ENCODE data around the gene TOB2. TPM values are rescaled to one million over a fixed set of nuclear protein-coding genes. Genes with fewer than 3 reads are reported as not detected.

The TOB2 gene
- 10 to 100 TPM; 29.5 to 42.7 (median 36.1) TPM for polyA plus RNA-seq (ENCODE audit: insufficient read length in 10 of 10)
- long read RNA-seq, donor 1, full-length matches to known transcripts: 23 of 23 reads
- long read RNA-seq, donor 1, partial matches to known transcripts: 0 of 23 reads
- long read RNA-seq, donor 1, other reads (novel, unspliced or antisense): 0 of 23 reads
- long read RNA-seq, donor 2, full-length matches to known transcripts: 9 of 9 reads
- long read RNA-seq, donor 2, partial matches to known transcripts: 0 of 9 reads
- long read RNA-seq, donor 2, other reads (novel, unspliced or antisense): 0 of 9 reads
- long read RNA-seq, donor 3: 0 reads
- long read RNA-seq, donor 4, full-length matches to known transcripts: 9 of 9 reads
- long read RNA-seq, donor 4, partial matches to known transcripts: 0 of 9 reads
- long read RNA-seq, donor 4, other reads (novel, unspliced or antisense): 0 of 9 reads
- long read RNA-seq, donor 5, full-length matches to known transcripts: 31 of 31 reads
- long read RNA-seq, donor 5, partial matches to known transcripts: 0 of 31 reads
- long read RNA-seq, donor 5, other reads (novel, unspliced or antisense): 0 of 31 reads
- long read RNA-seq, donor 6, full-length matches to known transcripts: 27 of 61 reads
- long read RNA-seq, donor 6, partial matches to known transcripts: 34 of 61 reads
- long read RNA-seq, donor 6, other reads (novel, unspliced or antisense): 0 of 61 reads
- long read RNA-seq, donor 7, full-length matches to known transcripts: 16 of 114 reads
- long read RNA-seq, donor 7, partial matches to known transcripts: 87 of 114 reads
- long read RNA-seq, donor 7, other reads (novel, unspliced or antisense): 11 of 114 reads
- long read RNA-seq, donor 8, full-length matches to known transcripts: 11 of 11 reads
- long read RNA-seq, donor 8, partial matches to known transcripts: 0 of 11 reads
- long read RNA-seq, donor 8, other reads (novel, unspliced or antisense): 0 of 11 reads
- long read RNA-seq, donor 9, full-length matches to known transcripts: 3 of 3 reads
- long read RNA-seq, donor 9, partial matches to known transcripts: 0 of 3 reads
- long read RNA-seq, donor 9, other reads (novel, unspliced or antisense): 0 of 3 reads

GRCh38 chr22:41446639-41447434, at the start of gene TOB2:
TSS of gene TOB2 (minus strand) at chr22:41446801. CDS start at chr22:41437345, 9,456 bp downstream.
- peak; percentile 96 to 97 (median 96) for DNase-seq

- peak in 2 of 3 donors; percentile 54 to 65 for DNase-seq
Observed at GRCh38 chr22:41491374-41492100, 44.9 kb upstream of the TOB2 start.

GRCh38 chr22:41488596-41489385, 42.2 kb upstream of the TOB2 start:
- no peak for DNase-seq

- no peak for DNase-seq
Observed at GRCh38 chr22:41488076-41488475, 41.5 kb upstream of the TOB2 start.

- no peak for DNase-seq
Observed at GRCh38 chr22:41487037-41487935, 40.7 kb upstream of the TOB2 start.

- no peak for DNase-seq
Observed at GRCh38 chr22:41485033-41485432, 38.4 kb upstream of the TOB2 start.

- DNase-seq: no peak
Observed at GRCh38 chr22:41482319-41482935, 35.8 kb upstream of the TOB2 start.

GRCh38 chr22:41481925-41482318, 35.3 kb upstream of the TOB2 start:
- DNase-seq: no peak

- DNase-seq: no peak
Observed at GRCh38 chr22:41481131-41481830, 34.7 kb upstream of the TOB2 start.

GRCh38 chr22:41480397-41480735, 33.8 kb upstream of the TOB2 start:
- peak in 1 of 3 donors; percentile 43 for DNase-seq

- DNase-seq: no peak
Observed at GRCh38 chr22:41479671-41480396, 33.2 kb upstream of the TOB2 start.

- no peak for DNase-seq
Observed at GRCh38 chr22:41478891-41479521, 32.4 kb upstream of the TOB2 start.

- no peak for DNase-seq
Observed at GRCh38 chr22:41478473-41478872, 31.9 kb upstream of the TOB2 start.

- DNase-seq: no peak
Observed at GRCh38 chr22:41474872-41475451, 28.4 kb upstream of the TOB2 start.

- DNase-seq: no peak
Observed at GRCh38 chr22:41471568-41471967, 25.0 kb upstream of the TOB2 start.

- no peak for DNase-seq
Observed at GRCh38 chr22:41470886-41471285, 24.3 kb upstream of the TOB2 start.

Data from muscle of back (tissue), 13 donors.